Measurements from ENCODE around the gene RAB37.

The RAB37 gene

DNA sequence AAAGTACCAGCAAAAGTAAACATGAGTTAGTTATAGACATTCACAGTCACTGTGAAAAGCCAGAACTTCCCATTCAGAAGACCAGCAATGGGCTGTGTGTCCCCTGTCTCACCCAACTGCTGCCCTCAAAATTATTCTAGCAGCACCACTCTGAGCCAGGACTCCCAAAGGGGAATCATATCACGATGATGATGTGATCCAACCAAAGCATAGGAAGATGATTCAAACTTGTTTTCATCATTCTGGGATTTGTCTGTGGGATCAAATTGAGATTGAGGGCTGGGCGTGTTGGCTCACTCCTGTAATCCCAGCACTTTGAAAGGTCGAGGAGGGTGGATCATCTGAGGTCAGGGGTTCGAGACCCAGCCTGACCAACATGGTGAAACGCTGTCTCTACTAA, 45.5 kb downstream of the RAB37 start:
- DNase-seq, result no peak

DNA sequence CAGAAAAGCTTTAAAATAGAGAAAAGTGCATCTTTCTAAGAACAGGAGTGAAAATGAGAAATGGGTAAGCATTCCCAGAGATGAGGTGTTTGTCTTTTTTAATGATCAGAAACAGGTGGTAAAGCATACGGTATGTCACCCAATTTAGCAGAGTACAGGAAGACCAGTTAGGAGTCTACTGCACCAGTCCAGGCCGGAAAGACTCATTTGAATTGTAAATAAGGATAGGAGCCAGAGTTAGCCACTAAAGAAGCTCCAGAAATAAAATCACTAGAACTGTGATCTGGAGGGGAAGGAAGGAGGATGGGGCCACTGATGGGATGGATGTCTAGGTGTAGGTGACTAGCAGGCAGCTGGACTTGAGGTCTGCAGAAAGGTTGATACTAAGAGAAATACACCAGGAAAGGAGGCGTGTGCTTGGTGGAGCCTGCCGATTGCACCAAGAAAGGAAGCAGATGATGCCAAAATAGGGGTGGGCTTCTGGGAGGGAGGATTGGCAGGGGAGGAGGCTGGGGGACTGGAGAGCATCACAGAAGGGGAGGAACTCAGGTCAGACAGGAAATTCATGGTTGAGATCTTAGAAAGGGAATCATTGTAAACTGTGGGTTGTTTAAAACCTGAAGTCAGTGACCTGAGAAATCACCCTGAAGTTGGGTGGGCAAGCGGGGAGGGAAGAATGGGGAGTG, 47.2 kb downstream of the RAB37 start:
- no peak for DNase-seq

DNA sequence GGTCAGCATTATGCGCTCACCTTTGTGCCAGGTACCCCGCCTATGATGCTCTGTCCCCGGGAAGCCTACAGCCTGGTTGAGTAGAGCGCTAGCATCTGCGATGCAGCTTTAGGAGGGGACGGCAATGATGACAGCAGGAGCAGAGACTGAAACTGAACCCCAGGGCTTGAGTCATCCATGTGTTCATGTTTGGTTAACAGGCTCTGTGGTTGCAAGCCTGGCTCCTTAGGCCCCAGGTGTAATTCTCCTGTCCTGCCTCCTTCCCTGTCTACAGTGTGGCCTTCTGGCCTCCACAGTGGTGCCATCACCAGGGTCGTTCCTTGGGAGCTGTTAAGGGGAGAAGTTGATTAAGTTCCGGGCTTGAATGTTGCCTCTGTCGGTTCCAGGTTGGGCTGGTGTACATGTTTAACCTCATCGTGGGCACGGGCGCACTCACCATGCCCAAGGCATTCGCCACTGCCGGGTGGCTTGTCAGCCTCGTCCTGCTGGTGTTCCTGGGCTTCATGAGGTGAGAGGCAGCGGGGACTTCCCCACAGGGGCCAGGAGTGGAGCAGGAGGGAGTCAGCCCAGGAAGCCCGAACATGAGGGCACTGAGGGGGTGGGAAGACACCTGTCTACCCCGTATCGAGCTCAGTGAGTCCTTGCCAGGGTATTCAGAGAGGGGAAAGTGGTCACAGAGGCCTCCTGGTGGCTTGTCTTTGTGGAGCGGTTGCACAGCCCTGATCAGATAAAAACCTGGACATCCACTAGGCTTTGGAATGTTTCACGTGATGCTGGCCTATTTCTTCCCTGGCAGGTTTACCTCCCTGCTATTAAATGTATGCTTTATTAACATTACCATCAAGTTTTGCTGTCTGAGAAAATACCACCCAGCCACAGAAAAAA, 48.3 kb downstream of the RAB37 start:
- DNase-seq, result peak; percentile 15

DNA sequence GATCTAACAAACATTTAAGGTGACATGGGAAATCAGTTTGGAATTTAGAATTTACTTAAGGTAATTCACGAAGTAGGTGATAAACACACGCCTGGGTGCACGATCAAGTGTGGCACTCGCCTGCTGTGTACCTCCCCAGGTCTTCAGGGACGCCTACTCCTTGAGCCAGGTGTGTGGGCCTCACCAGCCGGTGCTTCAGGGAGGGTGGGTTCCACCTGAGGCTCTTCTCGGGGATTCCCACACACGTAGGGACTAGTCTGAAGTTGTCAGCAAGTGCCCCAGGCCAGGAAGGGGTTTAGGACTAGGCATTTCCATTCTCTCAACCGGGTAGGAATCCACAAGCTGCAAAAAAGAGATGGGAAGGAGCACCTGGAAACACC, 48.9 kb downstream of the RAB37 start:
- no peak for DNase-seq

DNA sequence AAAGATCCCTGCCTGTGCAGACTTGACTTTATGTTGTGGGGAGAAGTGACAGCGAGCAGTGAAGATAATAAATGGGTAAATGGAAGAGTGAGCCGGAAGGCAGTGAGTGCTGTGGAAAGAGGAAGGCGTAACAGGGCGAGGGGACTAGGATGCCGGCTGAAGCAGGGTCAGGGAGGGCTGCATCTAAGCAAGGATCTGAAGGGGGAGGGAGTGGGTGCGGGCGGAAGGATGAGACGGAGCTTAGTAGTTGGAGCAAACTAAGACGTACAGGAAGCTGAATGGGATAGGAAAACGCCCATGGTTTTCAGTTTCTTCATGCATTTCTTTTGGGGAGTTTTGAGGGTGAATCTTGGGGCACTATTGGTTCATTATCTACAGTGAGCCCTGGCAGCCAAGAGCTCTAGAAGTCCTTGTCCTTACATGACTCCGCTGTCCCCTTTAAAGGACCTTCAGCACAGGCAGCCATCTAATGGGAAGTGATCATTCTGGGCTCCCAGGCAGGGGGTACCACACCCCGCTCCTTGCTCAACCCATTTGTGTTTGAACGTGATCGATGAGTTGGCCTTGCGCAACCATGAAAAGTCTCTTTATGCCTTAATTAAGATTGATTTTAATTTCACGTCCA, 49.5 kb downstream of the RAB37 start:
- peak; percentile 16 for DNase-seq

DNA sequence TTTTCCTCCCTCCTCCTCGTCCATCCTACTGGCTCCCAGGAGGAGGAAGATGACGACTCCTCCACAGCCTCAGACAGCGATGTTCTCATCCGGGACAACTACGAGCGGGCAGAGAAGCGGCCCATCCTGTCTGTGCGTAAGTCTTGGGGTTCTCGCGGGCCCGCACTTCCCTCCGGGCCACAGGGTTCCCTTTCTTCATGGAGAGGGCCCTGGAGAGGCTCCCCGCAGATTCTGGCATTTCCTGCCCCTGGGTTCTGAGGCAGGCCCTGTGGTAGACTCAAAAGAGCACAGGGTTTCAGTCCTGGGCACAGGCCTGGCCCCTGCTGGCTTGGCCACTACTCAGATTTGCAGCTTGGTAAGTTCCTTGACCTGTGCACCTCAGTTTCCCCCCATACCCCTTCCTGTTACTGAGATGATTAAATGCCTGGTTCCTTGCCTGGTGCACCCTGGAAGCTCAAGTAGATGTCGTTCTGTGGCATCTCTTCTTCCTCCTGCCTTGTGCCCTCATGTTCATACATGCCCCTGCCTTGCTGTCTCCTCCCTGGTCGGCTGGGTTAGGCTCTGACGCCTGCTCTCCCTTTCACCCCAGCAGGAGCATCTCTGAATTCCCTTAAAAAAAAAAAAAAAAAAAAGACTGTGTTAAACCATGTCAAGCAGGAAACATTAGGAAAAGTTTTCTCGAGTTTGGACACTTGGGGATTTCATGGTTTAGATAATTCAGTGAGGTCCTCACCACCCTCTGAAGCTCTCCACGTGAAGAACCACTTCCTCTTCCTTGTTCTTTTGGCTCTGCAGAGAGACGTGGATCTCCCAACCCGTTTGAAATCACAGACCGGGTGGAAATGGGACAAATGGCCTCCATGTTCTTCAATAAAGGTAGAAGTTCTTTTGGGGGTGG, 53.4 kb downstream of the RAB37 start:
- peak; percentile 19 for DNase-seq

DNA sequence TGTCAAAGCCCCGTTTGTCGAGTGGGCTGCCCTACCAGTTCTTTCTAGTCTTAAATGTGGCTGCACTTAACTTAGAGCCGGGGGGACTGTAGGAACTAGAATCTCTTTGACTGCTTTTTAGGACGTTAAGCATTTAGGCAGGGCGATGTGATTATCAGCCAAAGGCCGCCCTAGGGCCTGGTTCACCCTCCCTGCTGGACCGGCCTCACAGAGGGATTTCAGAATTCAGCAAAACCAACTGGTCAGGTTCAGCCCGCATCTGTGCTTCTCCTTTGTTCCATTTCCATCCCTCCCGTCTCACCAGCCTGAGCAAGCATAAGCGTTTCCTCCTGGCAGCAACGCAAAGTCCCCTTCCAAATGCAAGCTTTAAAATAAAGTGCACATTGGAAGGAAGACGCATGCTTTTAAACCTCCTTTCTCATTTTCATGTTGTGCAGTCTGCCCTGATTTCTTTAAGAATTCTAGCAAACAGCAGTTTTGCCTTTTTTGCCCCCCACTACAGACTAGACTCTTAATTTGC, 55.6 kb downstream of the RAB37 start:
- DNase-seq, result no peak

DNA sequence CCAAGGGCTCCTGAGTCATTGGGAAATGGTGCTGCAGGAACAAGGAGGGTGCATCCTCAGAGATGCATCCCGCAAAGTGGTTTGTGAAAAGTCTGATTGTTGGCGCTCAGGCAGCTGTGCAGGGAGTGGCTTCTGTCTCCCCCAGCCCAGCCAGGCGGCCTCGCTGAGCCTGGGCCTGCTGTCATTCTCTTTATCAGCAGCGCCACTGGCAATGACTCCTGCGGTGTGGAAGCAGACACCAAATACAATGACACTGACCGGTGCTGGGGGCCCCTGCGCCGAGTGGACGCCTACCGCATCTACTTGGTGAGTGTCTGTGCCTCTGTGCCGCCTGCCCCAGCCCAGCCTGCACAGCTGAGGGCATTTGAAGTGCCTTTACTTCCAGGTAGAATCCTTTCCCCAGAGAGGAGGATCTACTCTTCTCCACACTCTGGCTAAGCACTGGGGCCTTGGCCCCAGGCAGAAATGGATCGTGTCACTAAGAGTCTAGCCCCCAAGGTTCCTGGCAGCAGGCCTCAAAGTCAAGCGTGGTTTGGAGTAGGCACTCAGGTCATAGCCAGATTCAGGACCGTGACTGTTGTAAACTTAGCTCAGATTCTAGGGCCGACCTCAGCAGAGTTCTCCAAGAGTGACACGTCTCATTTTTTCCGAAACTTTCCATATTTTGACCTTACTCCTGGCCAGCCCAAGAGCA, 58.4 kb downstream of the RAB37 start:
- DNase-seq, result no peak

DNA sequence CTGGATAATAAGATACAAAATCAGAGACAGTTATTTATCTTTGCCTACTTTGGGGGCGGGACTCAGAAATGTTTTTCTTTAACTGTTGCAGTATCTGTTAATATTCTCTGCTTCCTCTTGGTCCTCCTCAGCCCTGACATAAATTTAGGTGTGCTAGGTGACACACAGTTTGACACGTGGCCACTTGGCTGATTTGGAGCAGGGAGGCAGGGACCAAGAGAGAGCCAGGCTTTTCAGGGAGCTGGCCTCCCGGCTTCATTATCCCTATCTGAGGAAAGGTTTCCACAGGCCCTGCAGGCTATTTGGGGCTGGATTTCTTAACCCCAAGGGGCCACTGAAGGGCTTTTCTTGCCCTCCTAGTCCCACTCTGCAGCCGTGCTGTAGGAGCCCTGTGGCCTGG, 59.2 kb downstream of the RAB37 start:
- no peak for DNase-seq

DNA sequence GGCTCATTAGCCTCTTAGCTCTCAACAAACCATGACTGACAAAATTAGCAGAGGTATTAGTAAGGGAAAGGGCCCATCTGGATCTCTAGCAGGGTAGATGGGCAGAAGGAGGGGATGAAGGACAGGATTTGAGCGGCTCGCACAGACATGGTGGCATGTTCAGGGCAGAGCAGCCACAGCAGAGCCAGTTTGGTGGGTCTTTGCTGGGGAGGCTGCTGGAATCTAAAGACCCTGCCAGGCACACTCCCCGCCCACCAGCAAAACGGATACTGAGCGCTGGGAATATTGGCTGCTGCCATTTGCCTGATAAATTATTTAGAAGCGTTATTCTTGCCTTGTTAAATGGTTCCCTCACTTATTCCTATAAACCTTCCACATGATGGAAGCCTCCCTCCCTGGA, 59.8 kb downstream of the RAB37 start:
- no peak for DNase-seq
